Measurements from ENCODE around the gene PADI2.

Gene PADI2

DNA sequence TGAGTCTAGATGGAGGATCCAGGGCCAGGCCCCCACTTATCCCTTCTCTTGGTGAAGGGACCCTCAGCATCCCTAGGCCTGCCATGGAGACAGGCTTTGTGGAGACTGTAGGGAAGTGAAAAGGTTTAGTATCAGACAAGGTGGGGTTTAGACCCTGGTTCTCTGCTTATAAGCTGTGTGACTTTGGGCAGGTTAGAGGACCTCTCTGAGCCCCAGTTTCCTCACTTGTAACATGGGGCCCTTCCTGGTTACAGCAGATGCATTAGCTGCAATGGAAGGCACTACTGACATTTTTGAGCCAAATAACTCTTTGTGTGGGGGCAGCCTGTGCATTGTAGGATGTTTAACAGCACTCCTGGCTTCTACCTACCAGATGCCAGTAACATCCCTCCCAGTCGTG lies 22.7 kb downstream of the PADI2 start:
- DNase-seq (ENCODE audit: low spot score): no peak
- Mint-ChIP-seq H3K27me3 (ENCODE audit: low read depth) (no peaks in the 10 kb centered on the region), H3K36me3 (ENCODE audit: low read depth) (no peaks in the 10 kb centered on the region), H3K4me3 (no peak overlapping the region), H3K4me1 (ENCODE audit: low read depth) (no peaks in the 10 kb centered on the region), H3K9me3 (no peaks in the 10 kb centered on the region), H3K27ac (no peak overlapping the region)

DNA sequence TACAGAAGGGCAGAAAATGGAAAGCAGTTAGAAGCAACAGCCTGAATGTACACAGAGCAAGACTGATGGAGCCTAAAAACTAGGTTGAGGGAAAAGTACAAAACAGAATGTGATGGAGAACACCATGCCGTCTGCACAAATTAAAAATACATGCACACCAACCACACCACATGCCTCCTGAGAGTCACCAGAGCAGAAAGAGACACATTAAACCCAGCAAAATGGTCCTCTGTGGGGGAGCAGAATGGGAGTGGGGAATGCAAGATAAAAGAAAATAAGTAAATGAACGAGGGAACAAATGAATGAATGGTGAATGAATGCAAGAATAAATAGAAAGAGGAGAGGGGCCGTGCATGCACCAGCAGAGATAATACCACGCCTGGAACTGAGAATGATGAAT lies 24.1 kb downstream of the PADI2 start:
- no peak overlapping the region for H3K4me3 Mint-ChIP-seq
- no peaks in the 10 kb centered on the region for H3K27me3 Mint-ChIP-seq (ENCODE audit: low read depth)
- no peak overlapping the region for H3K27ac Mint-ChIP-seq
- no peaks in the 10 kb centered on the region for H3K9me3 Mint-ChIP-seq
- DNase-seq (ENCODE audit: low spot score): no peak
- no peaks in the 10 kb centered on the region for H3K36me3 Mint-ChIP-seq (ENCODE audit: low read depth)
- H3K4me1 Mint-ChIP-seq (ENCODE audit: low read depth): no peaks in the 10 kb centered on the region

DNA sequence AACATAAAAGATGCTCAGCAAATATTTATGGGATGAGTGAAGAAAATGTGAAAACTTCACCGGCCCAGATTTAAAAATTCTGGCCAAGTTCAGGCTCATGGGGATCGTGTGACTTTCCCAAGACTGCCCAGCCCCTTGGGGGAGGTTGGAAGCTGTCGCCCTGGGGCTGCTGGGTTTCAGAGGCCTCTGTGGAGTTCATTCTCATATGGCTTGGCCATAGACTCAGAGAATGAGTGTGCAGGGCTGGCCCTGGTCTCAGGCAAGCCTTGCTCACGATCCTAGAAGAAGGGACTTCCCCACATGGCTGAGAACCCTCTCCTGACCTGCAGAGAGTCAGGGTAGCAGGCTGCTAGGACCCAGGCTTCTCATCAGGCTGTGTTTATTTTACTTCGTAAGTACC lies 24.6 kb downstream of the PADI2 start:
- no peak overlapping the region for H3K4me3 Mint-ChIP-seq
- no peaks in the 10 kb centered on the region for H3K36me3 Mint-ChIP-seq (ENCODE audit: low read depth)
- no peak for DNase-seq (ENCODE audit: low spot score)
- no peaks in the 10 kb centered on the region for H3K27me3 Mint-ChIP-seq (ENCODE audit: low read depth)
- H3K9me3 Mint-ChIP-seq: no peaks in the 10 kb centered on the region
- H3K4me1 Mint-ChIP-seq (ENCODE audit: low read depth): no peaks in the 10 kb centered on the region
- H3K27ac Mint-ChIP-seq: no peak overlapping the region

DNA sequence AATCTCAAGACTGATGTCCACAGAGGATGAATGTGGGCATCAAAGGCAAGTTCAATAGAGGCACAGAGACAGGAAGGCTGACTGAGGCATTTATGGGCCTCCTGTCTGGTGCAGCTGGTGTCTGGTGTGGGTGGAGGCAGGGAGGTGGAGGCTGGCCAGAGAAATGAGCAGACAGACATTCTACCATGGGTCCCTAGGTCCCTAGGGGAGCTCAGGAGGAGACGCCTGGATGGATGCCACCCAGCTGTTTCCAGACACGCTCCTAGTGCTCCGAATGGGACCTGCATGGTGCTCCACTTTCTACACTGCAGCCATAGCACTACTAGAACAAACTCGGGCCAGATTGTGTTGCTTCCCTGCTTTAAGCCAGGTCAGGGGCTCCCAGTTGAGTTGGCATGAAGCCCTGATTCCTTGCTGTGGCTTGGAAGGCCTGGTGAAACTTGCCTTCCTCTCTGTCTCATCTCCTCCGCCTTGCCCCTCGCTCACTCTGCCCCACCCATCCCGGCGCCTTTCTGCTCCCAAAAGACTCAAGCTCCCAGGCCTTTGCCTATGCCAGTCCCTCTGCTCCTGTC lies 25.3 kb downstream of the PADI2 start:
- H3K4me3 Mint-ChIP-seq: no peak overlapping the region
- no peaks in the 10 kb centered on the region for H3K4me1 Mint-ChIP-seq (ENCODE audit: low read depth)
- H3K36me3 Mint-ChIP-seq (ENCODE audit: low read depth): no peaks in the 10 kb centered on the region
- no peaks in the 10 kb centered on the region for H3K9me3 Mint-ChIP-seq
- no peak overlapping the region for H3K27ac Mint-ChIP-seq
- H3K27me3 Mint-ChIP-seq (ENCODE audit: low read depth): no peaks in the 10 kb centered on the region
- no peak for DNase-seq (ENCODE audit: low spot score)

DNA sequence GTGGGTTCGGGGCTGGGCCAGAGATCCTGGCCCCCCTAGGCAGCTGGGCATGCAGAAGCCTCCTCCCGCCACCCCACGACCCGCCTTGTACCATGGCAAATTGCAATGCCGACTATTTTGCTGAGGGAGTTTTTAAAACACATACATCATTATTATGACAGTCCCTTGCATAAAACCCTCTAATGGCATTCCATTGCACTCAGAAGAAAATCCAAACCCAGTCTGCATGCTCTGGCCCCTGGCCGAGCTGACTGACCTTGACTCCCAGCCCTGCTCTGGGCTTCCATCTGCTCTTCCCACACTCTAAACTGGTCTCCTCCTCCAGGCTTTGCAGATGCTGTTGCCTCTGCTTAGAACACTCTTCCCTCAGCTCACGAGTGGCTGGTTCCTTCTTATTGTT lies 28.0 kb downstream of the PADI2 start:
- Mint-ChIP-seq H3K36me3 (ENCODE audit: low read depth) (no peaks in the 10 kb centered on the region), H3K27me3 (ENCODE audit: low read depth) (no peaks in the 10 kb centered on the region), H3K9me3 (no peaks in the 10 kb centered on the region), H3K4me3 (no peak overlapping the region), H3K4me1 (ENCODE audit: low read depth) (no peaks in the 10 kb centered on the region), H3K27ac (no peak overlapping the region)
- no peak for DNase-seq (ENCODE audit: low spot score)

DNA sequence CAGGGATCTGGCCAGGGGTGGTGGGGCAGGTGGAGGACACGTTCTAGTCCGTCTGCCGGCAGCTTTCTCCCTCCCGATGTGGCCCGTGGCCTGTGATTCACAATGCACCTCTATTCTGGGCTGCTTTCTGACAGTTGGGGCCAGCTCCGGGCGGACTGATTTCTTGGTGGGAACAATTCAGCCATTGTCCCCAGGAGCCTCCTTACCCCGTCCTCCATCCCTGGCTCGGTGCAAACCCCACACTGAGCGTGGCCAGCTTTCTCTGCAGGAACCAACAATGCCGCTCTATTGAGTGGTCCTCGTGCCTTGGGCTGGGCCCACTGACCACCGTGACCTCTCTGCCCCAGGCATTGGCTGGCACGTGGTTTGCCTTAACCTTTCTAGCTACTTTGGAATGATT lies 29.7 kb downstream of the PADI2 start:
- Mint-ChIP-seq H3K4me3 (no peak overlapping the region), H3K4me1 (ENCODE audit: low read depth) (no peaks in the 10 kb centered on the region), H3K36me3 (ENCODE audit: low read depth) (no peaks in the 10 kb centered on the region), H3K27me3 (ENCODE audit: low read depth) (no peaks in the 10 kb centered on the region), H3K27ac (no peak overlapping the region), H3K9me3 (no peaks in the 10 kb centered on the region)
- no peak for DNase-seq (ENCODE audit: low spot score)

DNA sequence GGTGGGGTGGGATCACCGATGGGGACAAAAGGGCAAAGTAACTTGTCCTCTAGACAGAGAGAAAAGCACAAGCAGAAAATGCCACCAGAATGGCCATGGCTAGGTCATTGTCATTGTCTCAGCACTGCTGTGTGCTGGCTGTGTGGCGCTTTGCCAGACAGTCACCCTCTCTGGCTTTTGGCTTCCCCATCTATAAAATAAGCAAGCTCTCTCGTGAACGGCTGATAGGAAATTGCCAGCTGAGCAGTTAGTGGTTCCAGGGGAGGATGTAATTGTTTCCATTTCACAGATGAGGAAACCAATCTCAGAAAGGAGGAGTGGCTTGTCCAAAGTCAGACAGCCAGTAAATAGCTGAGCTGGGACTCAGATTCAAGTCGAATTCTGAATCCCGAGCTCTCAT lies 32.5 kb downstream of the PADI2 start:
- Mint-ChIP-seq H3K36me3 (ENCODE audit: low read depth) (no peaks in the 10 kb centered on the region), H3K4me3 (no peak overlapping the region), H3K9me3 (no peaks in the 10 kb centered on the region), H3K27me3 (ENCODE audit: low read depth) (no peaks in the 10 kb centered on the region), H3K27ac (no peak overlapping the region), H3K4me1 (ENCODE audit: low read depth) (no peaks in the 10 kb centered on the region)
- DNase-seq (ENCODE audit: low spot score): no peak

DNA sequence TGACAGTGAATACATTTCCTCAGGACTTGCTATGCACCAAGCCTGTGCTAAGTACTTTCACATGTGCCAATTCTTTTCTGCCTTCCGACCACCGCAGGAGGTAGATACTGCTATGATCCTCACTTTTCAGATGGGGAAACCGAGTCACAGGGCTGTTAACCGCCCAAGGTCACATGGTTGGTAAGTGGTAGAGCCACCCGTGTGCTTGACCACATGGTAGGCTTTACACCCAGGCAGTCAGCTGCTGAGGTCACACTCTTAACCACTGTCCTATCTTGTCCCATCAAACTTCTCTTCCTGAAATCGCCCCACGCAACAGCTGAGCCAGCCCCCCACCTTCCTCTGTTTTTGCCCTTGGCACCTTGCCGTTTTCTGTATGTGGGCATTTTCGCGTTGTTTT lies 34.5 kb downstream of the PADI2 start:
- no peaks in the 10 kb centered on the region for H3K36me3 Mint-ChIP-seq (ENCODE audit: low read depth)
- H3K4me3 Mint-ChIP-seq: no peak overlapping the region

DNA sequence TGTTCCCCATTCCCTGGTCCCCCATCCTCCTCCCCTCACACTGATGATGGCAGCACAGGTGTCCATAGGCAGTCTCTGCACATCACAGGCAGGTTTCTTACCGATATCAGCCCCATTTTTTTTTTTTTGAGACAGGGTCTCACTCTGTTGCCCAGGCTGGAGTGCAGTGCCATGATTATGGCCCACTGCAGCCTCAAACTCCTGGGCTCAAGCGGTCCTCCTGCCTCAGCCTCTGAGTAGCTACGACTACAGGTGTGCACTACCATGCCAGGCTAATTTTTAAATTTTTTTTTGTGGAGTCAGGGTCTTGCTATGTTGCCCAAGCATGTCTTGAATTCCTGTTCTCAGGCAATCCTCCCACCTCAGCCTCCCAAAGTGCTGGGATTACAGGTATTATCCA lies 36.5 kb downstream of the PADI2 start:
- Mint-ChIP-seq H3K27ac (no peak overlapping the region), H3K27me3 (ENCODE audit: low read depth) (no peaks in the 10 kb centered on the region), H3K9me3 (no peaks in the 10 kb centered on the region), H3K4me1 (ENCODE audit: low read depth) (no peaks in the 10 kb centered on the region), H3K4me3 (no peak overlapping the region), H3K36me3 (ENCODE audit: low read depth) (no peaks in the 10 kb centered on the region)
- DNase-seq (ENCODE audit: low spot score): no peak

More for the DNA sequence above, 34.5 kb downstream of the PADI2 start:
- H3K27me3 Mint-ChIP-seq (ENCODE audit: low read depth): no peaks in the 10 kb centered on the region
- DNase-seq (ENCODE audit: low spot score): no peak
- no peaks in the 10 kb centered on the region for H3K4me1 Mint-ChIP-seq (ENCODE audit: low read depth)
- H3K27ac Mint-ChIP-seq: no peak overlapping the region
- H3K9me3 Mint-ChIP-seq: no peaks in the 10 kb centered on the region

DNA sequence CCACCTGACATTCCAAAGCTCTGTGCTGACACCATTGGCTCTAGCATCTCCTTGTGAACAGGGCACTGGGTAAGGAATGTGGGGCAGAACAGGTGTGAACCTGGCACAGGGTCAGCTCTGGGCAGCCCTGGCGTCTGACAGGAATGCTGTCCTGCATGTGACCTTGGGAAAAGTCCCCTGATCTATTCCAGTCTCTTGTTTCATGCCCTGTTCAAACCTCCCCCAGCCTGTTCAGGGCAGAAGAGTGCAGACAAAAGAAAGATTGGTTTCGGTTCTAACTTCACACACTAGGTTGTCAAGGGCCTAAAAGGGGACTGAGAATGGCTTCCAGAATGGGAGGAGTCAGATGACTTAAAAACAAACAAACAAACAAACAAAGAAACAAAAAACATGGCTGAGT lies 37.8 kb downstream of the PADI2 start:
- no peak for DNase-seq (ENCODE audit: low spot score)
- Mint-ChIP-seq H3K4me3 (no peak overlapping the region), H3K27me3 (ENCODE audit: low read depth) (no peaks in the 10 kb centered on the region), H3K9me3 (no peaks in the 10 kb centered on the region), H3K27ac (no peak overlapping the region), H3K4me1 (ENCODE audit: low read depth) (no peaks in the 10 kb centered on the region), H3K36me3 (ENCODE audit: low read depth) (no peaks in the 10 kb centered on the region)

DNA sequence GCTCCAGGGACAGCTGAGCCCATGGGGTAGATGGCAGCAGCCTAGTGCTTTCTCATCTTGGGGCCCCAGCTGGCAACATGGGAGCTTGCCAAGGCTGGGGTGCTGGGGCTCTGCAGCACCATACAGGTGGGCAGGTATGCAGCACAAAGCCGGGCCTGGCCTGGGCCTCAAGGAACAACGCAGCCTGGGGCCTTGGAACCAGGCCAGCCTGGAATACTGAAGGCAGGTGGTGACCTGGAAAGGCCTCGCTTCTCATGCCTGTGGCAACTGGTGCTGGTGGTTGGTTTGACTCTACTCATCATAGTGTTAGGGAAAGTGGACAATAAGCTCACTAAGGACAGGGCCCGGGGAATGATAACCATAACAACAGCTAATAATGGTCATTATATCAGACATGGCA lies 38.4 kb downstream of the PADI2 start:
- no peaks in the 10 kb centered on the region for H3K36me3 Mint-ChIP-seq (ENCODE audit: low read depth)
- no peak overlapping the region for H3K4me3 Mint-ChIP-seq
- H3K4me1 Mint-ChIP-seq (ENCODE audit: low read depth): no peaks in the 10 kb centered on the region
- H3K27ac Mint-ChIP-seq: no peak overlapping the region
- H3K9me3 Mint-ChIP-seq: no peaks in the 10 kb centered on the region
- no peaks in the 10 kb centered on the region for H3K27me3 Mint-ChIP-seq (ENCODE audit: low read depth)
- DNase-seq (ENCODE audit: low spot score): no peak

DNA sequence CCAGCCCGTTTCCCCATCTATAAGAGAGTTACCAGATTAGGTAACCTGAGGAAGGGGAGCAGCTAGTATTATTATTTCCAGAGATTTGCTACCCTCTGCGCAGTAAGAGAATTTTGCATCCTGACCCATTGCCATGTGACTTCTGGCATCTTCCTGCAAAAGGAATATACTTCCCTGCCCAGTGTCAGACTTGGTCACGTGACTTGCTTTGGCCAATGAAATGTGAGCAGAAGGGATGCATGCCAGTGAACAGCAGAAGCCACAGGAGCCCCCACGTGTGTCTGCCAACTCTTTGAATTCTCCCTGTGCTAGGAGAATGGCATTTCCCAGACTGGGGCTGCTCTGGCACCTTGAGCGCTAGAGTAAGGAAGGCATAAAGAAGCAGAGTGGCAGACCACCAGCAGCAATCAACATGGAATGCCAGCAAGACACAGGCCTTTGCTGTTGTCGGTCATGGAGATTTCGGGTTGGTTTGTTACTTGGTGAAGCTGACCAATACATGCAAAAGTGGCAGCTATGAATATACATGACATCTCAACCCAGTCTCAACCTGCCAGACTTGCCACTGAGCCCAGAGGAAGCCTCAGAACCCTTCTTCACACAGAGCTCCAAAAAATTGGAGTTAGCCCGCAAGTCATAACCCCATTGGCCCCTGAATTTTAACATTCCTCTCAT lies 39.0 kb downstream of the PADI2 start:
- Mint-ChIP-seq H3K27me3 (ENCODE audit: low read depth) (no peaks in the 10 kb centered on the region), H3K4me3 (no peak overlapping the region), H3K4me1 (ENCODE audit: low read depth) (peaks cover 2% of the 10 kb centered on the region), H3K9me3 (no peaks in the 10 kb centered on the region), H3K36me3 (ENCODE audit: low read depth) (no peaks in the 10 kb centered on the region), H3K27ac (no peak overlapping the region)
- DNase-seq (ENCODE audit: low spot score): no peak

DNA sequence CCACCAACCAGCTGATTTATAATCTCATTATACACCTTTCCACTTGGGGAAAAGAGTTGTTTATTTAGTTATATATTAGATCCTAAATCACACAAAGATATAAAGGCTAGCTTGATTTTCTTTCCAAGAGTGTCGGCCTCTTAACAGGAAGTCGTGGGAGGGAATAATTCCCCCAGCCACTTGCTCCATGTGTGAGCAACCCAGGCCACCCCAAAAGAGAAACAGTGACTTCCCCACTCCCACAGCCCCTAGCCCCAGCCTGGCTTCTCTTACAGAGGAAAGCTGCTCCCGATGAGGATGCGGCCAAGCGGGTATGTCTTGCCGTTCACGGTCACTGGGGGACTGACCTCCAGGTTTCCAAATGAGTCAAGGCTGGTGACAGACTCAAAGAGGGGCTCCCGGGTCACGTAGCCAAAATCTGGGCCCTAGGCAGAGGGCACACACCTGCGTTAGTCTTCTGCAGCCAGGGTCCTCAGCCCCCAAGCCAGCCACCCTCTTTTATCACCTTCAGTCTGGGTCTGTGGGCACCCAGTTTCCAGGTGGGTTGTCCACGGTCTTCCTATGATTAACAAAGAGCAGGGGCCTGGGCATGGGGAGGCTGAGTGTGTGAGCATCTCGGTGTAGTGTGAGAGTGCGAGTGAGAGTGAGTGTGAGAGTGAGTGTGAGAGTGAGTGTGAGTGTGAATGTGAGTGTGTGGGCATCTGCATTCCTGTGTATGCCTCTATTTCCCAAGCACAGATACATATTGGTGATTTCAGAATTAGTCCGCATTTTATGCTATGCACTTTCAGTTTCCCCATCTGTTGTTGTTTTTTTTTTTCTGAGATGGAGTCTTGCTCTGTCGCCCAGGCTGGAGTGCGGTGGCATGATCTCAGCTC lies 40.0 kb downstream of the PADI2 start:
- no peak for DNase-seq (ENCODE audit: low spot score)
- H3K36me3 Mint-ChIP-seq (ENCODE audit: low read depth): no peaks in the 10 kb centered on the region
- no peak overlapping the region for H3K27ac Mint-ChIP-seq
- H3K4me1 Mint-ChIP-seq (ENCODE audit: low read depth): peaks cover 2% of the 10 kb centered on the region
- H3K27me3 Mint-ChIP-seq (ENCODE audit: low read depth): no peaks in the 10 kb centered on the region
- H3K9me3 Mint-ChIP-seq: no peaks in the 10 kb centered on the region
- H3K4me3 Mint-ChIP-seq: no peak overlapping the region

DNA sequence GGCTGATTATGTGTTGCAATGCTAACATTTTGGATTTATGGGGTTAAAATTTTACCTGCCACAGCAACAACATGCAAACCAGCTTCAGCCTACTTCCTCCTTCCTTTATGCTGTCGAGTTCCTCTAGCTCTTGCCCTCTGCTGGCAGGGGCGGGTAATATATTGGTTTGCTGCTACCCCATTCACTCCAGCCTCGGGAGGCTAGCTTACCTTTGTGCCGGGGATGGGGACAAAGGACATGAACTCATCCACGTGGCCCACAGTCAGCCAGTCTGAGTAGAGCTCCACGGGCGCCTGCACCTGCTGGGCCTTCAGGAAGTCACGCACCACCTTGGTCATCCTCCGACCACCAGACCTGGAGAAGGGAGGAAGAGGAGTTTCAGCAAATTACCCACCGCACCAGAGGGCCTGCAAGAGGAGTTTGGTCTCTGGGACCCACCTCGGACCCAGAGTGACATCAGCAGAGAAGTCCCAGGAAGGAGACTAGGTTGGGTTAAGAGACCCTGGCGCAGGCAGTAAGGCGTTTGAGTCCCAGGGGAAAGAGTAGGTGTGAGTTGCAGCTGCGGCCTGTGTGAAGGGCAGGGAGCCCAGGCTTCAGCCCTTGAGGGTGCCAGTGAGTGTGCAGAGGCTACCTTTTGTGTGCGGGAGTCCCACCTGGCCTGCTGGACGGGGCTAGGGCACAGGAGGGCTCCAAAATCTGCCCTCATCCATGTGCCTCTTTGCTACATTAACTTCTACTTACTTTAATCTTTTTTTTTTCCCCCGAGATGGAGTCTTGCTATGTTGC lies 43.6 kb downstream of the PADI2 start:
- Mint-ChIP-seq H3K27ac (no peak overlapping the region), H3K27me3 (ENCODE audit: low read depth) (no peaks in the 10 kb centered on the region), H3K4me3 (no peak overlapping the region), H3K9me3 (no peaks in the 10 kb centered on the region), H3K36me3 (ENCODE audit: low read depth) (no peaks in the 10 kb centered on the region), H3K4me1 (ENCODE audit: low read depth) (peaks cover 2% of the 10 kb centered on the region)
- no peak for DNase-seq (ENCODE audit: low spot score)
